Measurements from ENCODE around the gene PPFIA4.

The PPFIA4 gene

GRCh38 chr1:203060115-203060514, 33.8 kb downstream of the PPFIA4 start:
- no peak for DNase-seq

DNA sequence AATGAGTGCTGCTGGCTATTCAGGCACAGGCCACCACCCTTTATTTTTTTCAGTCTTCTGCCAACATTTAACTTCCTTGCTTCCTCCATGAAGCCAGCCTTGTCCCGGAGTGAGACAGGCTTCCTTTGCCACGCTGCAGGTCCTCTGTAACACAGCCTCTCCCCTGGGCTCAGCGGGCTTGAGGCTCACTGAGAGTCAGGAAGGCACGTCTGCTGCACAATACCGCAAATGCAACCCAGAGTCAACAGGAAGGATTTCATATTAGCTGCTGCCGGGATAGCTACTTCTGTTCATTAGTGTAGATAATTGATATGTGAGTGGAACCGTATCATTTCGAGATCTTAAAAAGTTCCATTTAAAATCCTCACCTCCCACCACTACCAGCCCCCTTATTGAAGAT, 37.0 kb downstream of the PPFIA4 start:
- DNase-seq, result no peak

- DNase-seq, result no peak
Observed at GRCh38 chr1:203065191-203065590, 38.9 kb downstream of the PPFIA4 start.

DNA sequence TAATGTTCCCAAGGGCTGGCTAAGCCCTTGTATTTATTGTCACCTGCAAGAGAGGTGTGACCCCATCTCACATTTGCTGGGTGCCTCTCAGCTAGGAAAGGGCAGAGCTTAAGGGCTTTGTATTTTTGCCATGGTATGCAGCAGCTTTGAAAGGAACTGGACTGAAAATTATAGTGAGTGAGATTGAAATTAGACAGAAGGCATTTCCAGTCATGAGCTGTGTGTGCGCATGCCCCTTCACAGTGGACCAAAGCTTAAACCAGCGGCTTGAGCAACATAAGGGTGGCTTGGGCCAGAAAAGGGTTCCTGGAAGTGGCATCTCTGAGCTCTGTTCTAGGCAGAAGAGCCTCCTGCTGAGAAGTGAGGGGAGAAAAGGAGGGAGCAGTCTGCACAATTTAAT, 39.7 kb downstream of the PPFIA4 start:
- no peak for DNase-seq

- no peak for DNase-seq
Observed at GRCh38 chr1:203066965-203067364, 40.7 kb downstream of the PPFIA4 start.

DNA sequence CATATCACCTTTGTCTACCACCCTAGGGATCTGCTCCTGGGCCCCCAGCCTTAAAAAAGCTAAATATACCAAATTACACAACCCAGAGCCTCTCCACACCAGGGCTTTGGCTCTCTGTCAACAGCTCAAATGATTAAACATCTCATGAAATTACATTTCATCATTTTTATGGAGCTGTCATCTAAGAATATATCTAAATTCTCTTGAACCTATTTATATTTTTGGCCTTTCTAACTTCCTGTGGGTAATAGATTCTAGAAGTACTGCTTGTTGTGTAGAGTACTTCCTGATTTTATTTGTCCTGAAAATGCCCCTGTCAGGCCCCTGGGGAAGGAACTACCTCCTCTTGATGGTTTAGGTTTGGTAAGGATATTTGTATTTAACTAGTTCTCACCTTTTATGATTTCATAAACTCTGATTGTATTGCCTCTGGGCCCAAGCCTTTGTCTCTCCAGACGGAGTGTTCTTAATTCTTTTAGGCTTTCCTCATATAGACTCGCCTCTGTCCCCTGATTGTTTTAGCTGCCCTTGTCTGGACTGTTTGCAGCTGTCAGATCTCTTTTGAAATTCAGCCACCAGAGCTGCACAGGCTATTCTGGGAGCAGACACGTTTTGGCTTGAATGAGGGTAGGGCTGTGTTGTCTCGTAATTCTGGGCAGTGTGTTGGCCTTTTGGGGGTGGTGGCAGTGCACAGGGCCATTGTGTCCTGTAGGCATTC, 42.9 kb downstream of the PPFIA4 start:
- DNase-seq, result no peak

DNA sequence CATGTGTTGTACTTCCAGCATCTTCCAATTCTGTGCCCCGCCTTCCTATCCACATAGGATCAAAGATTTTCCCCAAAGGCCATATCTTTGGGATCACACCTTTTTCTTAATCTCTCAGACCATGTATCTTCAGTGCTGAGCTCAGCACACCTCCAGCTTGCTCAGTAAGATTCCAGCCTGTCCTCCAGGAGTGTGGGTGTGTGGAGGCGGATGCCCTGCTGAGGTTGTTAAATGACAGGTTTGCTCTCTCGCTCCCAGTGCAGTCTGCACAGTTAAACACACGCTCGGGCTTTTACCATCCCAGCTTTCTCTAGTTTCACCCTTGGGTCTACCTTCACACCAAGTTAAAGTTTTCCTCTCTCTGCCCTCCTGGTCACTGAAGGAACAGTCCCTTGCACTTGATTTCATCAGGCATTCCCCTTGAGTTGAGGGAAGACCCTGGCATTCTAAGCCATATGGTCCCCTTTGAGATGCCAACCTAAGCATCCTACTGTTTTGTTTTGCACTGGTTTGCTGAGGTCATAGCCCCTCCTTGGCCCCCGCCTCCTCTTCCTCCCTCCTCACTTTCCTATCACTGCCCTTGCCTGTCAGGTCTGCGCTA, 45.8 kb downstream of the PPFIA4 start:
- no peak for DNase-seq

DNA sequence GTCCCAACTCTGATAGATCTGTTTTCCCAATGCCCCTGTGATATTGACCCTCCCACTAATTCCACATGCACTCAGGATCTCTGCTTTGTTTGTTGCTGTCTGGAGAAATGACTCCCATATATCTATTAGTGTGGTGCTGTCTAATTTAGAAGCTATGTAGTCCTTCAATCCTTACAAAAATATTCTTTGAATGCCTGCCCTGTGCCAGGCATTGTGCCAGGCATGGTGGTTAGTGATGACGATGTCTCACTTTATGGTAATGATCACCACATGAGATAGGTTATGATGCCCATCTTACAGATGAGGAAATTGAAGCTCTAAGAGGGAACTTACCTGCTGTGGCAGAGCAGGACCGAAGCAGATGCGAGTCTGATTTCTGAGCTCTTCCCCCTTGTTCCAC, 46.6 kb downstream of the PPFIA4 start:
- DNase-seq, result no peak

DNA sequence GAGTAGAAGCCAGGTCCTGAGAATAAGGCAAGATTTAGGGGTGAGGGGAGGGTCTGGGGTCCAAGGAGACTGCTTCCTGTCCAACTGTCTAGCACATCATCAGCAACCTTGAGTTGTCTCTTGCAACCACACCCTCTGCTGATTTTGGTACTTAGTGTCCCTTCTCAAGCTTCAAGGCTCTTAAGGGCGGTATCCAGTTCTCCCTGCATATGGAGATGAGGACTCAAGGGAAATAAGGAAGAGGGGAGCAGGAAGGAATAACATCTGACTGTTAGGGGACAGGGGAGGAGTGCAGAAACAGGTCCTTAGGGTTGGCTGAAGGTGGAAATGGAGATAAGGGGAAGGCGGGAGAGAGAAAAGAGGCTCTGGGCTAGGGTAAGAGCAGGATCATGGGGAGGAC, 47.2 kb downstream of the PPFIA4 start:
- no peak for DNase-seq

- no peak for DNase-seq
Observed at GRCh38 chr1:203074610-203075009, 48.3 kb downstream of the PPFIA4 start.

DNA sequence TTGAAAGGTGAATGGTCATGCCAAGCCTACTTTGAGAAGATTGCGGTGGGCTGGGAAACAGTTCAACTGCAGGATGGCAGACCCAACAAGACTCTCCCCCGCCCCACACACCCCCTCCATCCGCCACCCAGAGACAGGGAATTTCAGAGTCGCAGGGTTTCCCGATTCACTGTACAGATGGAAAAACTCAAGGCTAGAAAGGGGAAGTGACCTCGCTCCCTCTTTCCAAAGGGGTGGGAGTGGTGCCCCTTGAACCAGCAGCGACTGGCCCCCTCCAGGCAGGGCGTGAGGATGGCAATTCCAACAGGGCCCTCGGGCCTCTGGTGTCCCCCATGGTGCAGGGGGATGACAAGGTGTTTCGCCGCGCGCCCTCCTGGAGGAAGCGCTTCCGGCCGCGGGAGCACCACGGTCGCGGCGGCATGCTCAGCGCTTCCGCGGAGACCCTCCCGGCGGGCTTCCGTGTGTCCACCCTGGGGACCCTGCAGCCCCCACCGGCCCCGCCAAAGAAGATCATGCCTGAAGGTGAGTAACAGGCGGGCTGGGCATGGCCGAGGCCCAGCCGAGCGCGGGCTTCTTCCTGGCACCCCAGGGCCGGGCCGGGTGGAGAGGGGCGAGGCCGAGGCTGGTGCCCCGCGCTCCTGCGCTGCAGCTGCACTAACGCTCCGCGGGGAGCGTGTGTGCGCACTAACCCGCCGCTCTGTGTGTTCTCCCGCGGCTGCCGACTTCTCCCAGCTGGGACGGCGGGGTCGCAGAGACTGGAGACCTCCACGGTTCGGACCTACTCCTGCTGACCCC, 49.1 kb downstream of the PPFIA4 start:
- DNase-seq, result no peak

GRCh38 chr1:203076031-203076511, 49.8 kb downstream of the PPFIA4 start:
- DNase-seq, result no peak

DNA sequence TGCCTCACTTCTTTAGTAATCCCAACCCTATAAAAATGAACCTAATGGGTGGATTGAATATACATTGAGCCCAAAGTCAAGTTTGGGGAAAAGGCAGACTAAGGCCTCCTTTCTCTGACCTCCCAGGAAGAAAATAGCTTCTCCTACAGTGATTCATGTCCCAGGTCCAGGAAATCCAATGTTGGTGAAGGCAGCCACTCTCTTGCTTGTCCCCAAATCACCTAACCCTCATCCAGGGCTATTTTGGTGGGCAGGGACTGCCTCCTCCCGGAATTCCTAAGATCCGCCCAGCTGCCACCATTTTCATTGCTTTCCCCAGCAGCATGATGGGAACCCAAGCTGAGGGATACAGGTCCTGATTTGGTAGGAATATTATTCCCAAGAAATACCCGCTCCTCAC, 51.1 kb downstream of the PPFIA4 start:
- no peak for DNase-seq

DNA sequence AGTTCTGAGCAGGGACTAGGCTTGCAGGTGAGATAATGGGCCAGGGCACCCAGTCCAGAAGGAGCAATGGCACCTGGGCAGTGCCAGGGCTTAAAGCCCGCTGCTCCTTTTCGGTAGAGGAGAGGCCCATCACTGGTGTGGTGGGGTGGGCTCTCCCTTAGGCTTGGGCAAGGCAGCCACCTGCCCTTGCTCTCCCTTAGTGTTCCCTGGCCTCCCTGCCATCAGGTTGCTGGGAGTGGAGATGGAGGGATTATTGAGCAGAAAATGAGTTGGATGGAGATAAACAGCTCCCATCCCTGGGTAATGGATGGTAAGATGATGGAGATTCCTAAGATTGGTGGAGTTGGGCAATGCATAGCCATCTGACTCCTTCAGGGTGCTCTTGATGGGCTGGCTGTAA, 51.7 kb downstream of the PPFIA4 start:
- DNase-seq, result no peak

GRCh38 chr1:203078478-203078877, 52.2 kb downstream of the PPFIA4 start:
- DNase-seq, result no peak

DNA sequence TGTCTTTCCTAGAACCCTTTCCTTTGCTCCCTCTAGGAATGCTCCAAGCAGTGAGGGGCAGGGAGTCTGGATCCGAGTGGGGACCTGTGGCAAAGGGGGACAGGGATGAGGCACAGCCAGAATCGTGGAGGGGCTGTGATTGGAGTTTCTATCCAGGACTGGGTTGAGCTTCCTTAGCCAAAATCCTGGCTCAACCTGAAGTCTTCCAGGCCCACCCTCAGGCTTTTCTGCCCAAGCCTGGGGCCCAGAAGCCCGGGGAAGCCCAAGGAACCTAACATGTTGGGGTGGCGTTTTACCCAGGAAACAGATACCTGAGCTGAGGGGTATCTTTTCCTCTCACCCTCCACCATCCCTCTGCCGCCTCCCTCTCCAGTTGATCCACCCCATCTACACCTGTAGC, 54.2 kb downstream of the PPFIA4 start:
- DNase-seq, result no peak

GRCh38 chr1:203081465-203082230, 55.4 kb downstream of the PPFIA4 start:
- no peak for DNase-seq

- DNase-seq, result no peak
Observed at GRCh38 chr1:203082231-203082505, 55.9 kb downstream of the PPFIA4 start.

DNA sequence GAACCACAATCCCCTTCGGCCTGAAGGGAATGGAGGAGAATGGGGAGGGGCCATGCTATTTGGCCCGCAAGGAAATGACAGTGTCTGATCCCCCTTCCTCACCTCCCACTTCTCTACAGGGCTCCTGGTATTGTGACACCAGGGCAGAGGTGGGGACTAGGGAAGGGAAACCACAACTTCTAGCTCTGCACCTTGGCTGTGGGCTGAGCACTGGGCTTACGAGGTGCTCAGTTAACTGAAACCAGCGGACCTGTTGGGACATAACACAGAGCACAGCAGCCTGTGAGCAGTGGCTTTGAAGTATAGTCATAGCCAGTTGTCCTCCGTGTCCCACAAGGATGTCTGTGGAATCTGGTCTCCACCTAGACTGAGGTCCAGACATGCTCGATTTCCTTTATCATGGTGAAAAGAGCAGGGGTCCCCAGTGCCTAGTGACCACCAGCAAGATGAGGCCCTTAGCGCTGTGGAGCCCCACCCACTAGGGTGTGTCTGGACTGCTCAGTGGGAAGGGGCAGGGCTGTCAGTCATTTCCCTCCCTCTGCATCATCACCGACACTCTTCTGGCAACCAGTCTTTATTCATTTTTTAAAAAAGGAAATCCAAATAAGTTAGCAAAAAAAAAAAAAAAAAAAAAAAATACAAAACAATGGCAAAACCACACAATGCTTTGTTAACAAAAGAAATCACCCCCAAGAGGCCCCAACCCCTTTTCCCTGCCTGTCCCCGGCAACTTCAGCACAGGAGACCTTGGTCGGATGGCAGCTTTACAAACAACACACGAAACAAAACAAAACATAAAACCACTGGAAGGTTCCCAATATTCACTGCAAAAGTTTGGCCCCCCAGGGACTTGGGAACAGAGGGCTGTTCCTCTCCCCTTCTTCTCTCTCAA, 56.5 kb downstream of the PPFIA4 start:
- DNase-seq, result no peak

GRCh38 chr1:203083463-203083921, 57.2 kb downstream of the PPFIA4 start:
- no peak for DNase-seq

GRCh38 chr1:203084588-203085527, 58.6 kb downstream of the PPFIA4 start:
- DNase-seq, result no peak
